ENCODE results near the gene NEUROD4.
"Not testable (repeated sequence)": the region's sequence is repeated elsewhere in the genome, so short reads cannot be mapped to it uniquely, and the experiment has no call there.

Gene NEUROD4, protein sequence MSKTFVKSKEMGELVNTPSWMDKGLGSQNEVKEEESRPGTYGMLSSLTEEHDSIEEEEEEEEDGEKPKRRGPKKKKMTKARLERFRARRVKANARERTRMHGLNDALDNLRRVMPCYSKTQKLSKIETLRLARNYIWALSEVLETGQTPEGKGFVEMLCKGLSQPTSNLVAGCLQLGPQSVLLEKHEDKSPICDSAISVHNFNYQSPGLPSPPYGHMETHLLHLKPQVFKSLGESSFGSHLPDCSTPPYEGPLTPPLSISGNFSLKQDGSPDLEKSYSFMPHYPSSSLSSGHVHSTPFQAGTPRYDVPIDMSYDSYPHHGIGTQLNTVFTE

DNA sequence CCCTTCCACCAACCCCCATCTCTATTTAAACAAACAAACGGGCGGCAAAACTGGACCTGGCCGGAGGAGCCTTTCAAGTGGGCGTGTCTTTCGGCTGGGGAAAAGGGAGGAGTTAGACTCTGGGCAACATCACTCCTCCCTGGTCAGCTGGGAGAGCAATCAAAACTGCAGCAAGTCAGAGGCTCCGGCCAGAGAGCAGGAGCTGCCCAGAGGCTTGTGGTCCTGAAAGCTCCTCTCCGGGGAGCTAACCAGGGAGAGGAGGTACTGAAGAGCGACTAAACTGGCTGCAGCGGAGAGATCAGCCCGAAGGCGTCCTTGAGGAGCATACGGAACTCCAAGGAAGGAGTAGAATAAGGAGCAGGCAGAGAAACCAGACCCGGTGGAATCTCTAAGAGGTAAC, at the start of gene NEUROD4:
Gene NEUROD4, plus strand, starts transcription at position 191 of the 400 bp plus-strand sequence. CDS start 6,466 bp downstream, outside the sequence.
- peak; percentile 74 for DNase-seq (ENCODE audit: low spot score)

DNA sequence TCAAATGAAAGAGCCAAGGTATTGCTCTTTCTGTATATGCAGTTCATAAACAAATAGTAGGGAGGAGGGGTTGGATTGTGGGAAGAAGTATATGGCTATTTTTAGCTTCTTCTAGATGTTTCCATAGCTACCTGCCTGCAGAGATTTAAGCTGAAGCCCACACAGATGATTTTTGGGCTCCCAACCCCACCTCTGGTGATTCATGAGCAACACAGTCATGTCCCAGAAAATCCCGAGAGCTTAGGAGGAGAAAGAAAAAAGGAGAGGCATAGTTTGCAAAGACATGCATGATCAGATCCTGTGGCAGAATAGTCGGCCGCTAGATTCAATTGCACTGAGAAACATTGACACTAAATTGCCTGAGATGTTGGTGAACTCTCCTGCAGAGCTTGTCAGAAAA, 49.0 kb upstream of the NEUROD4 start:
- no peak for DNase-seq (ENCODE audit: low spot score)

DNA sequence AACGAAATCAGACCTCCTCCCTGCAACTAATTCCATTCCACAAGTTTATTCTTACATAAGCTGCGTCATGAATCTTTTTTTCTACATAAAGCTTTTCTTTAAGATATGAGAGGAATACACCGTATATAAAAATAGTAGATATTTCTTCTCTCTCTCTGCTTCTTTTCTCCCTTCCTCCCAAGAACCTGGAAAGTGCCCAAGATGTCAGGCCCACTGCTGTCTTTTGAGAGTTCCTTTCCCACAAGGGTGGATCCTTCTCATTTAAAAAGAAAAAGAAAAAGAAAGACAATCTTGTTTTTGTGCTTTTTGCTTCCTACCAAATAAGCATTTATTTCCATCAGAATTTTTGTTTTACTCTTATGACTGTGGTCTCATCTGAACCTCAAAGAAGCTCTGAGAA, 46.2 kb upstream of the NEUROD4 start:
- DNase-seq (ENCODE audit: low spot score), result no peak

DNA sequence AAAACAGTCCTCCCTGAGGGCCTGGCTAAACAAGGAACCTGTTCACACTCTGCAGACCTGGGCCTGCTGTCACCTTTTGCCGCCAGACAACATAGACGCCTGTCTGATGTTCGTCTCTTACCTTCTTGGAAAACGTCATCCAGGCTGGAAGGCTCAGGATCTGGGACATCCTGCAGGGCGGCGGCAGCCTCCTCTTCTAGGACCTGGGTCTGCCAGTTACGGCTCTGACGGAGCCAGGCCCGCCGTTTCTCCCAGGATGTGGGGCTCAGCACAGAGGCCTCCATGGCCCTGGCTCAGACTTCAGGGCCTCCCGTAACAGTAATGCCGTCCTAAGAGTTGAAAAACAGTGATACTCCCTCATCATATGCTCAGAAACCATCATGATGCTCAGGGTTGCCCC, 45.5 kb upstream of the NEUROD4 start:
- no peak for DNase-seq (ENCODE audit: low spot score)

DNA sequence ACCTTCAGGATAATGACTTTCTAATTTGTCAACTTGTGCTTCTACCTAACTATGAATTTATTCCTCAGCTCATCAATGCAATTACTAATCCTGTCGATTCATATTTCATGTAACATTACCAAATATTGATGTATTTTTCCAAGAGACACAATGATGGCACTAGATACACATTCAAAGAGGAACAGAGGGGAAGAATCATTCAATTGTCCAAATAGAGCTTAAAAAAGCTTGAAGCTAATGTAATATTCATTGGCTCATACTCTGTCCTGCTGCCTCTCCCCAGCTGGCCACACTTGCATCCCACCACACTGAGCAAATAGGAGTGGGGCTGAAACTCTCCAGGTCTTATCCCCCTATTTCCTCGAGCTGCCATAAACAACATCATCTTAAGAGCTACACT, 44.5 kb upstream of the NEUROD4 start:
- no peak for DNase-seq (ENCODE audit: low spot score)

DNA sequence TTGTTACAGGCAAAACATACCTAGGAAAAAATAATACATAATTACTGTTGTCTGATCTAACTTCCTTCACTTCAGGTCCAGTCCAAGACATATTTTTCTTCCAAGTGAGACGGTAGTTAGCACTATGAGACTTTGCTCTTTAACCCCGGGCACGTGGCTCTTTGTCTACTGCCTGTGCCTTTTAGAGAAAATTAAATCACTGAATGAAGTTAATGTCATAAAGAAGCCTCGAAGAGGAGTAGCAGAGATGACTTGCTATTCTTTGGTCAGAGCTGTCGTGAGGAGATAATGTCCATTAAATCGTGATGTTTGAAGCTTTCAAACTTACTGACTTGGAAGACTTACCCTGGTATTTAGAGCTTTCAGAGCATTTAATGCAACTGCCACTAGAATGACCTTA, 43.9 kb upstream of the NEUROD4 start:
- no peak for DNase-seq (ENCODE audit: low spot score)

DNA sequence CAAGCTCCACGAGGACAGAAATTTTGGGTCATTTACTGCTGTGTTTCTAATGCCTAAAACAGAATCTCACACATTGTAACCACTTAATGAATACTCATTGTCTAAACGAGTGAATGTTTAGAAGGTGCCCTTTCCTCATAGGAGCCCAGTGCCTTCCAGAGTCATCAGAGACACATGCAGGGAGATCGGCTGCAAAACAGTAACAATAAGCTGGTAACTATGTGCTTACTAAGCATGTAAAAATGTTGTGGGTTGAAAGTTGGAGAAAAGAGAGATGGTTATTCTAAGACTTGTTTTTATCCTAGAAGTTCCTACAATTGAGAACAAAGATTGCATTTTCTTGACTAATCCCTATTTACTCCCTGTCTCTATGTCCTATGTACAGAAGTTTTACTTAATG, 42.6 kb upstream of the NEUROD4 start:
- peak; percentile 88 for DNase-seq (ENCODE audit: low spot score)

DNA sequence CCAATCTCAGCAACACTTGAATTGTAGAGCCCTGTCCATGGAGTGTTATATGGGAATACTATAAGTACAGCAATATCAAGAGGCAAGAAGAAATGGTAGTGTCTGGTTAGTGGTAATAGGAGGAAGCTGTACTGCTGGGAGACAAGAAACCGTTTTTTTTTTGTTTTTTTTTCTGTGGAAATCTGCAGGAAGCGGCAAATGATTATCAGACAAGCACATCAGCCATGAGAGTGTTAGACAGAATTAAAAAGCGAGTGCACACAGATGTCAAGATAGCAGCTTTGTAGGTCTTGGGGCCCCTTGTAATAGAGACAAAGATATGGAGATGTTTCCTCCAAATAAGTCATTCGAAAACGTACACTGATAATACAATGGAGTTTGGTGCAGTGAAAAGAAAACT, 41.9 kb upstream of the NEUROD4 start:
- no peak for DNase-seq (ENCODE audit: low spot score)

DNA sequence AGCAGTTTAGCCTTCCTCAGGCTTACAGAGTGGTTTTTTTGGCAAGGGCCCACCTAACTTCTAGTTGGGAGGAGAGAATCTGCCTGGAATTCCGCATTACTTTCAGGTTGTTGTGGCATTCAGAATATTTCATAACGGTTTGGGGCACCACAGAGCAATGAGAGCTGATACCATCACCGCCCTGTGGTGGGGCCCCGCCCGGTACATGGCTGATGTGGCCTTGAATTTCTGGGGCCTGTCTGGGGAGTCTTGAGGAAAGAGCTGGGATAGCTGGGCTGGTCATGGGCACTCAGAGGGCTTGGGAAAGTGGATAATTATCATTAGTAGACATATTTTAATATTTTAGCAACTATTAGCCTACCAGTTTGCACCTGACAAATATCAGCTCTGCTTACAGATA, 39.4 kb upstream of the NEUROD4 start:
- no peak for DNase-seq (ENCODE audit: low spot score)

DNA sequence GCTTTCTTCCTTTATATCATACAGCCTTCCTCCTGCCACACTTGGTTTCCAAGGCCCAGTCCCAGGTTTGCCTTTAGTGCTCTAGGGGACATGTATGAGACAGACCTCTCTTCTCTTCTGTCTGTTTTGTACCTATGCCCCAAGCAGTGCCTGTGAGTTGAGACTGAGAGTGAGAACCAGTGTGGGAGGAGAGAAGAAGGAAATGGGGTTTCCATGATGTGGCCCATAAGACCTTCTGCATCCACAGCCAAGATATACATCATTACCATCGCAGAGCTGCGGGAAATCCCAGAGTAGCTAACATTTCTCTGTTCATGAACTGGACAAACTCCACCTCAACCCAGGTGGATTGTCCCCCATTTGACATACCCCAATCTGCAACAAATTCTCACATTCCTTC, 38.0 kb upstream of the NEUROD4 start:
- DNase-seq (ENCODE audit: low spot score), result no peak

DNA sequence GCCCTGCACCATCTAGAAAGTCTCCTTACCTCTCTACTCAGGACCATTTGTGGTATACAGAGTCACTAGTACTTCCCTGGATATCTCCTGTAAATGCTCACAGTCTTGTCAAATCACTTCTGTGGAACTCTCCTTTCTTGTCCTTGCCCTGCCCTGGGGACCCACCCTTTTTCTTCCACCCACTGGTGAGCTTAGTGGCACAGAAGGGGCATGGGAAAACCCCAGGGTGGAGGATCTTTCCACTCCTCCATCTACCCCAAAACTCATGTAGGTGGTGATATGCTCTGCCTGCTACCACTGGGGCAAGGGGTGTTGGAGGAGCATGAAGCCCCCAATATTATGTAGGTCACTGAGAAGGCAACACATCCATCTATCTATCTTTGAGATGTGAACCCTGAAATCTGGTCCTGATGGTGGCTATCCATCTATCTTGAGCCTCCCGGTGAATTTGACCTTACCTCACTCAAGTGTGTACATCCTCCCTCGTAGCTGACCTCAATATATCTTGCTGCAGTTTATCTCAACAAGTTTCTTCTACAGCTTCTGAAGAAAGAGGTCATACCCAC, 36.2 kb upstream of the NEUROD4 start:
- no peak for DNase-seq (ENCODE audit: low spot score)

DNA sequence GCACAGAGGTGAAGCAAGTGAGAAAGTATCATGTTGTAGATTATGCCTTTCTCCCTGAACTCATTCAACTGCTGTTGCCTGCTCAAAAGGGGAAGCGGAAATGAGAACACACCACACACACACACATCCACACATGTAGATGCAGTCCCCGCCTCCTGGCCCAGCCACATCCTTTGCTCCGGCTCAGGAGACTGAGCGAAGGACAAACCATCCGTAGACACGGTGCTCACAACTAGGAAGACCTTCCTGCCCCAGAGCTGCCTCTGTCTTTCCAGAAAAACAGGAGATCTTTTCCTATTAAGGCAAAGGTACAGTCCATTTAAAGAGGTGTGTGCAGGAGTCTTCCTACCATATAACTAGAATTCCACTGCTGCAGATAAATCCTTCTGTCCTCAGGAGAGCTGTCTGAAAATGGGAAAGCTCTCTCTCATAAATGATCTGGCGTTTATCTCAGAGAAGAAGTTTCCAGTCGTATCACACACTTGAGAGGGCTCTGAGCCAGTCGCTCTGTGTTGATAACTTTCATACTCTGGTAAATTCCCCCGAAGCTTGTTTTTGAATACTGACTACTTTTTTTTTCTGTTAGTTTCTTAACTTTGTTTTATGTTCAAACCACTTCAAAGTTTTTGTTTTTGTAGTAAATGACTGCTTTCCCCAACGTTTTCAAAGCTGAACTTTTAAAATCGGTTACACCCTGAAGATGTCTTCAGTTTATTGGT, 35.0 kb upstream of the NEUROD4 start, which contains the start of gene TESPA1:
Gene TESPA1, minus strand, starts transcription at position 105 of the 719 bp plus-strand sequence. CDS start 10,200 bp downstream, outside the sequence.
- no peak for DNase-seq (ENCODE audit: low spot score)

DNA sequence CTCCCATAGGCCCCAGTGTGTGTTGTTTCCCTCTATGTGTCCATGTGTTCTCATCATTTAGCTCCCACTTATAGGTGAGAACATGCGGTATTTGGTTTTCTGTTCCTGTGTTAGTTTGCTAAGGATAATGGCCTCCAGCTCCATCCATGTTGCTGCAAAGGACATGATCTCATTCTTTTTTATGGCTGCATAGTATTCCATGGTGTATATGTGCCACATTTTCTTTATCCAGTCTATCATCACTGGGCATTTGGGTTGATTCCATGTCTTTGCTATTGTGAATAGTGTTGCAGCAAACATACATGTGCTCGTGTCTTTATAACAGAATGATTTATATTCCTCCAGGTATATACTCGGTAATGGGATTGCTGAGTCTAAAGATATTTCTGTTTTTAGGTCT, 33.0 kb upstream of the NEUROD4 start:
- DNase-seq (ENCODE audit: low spot score), result not testable (repeated sequence)

DNA sequence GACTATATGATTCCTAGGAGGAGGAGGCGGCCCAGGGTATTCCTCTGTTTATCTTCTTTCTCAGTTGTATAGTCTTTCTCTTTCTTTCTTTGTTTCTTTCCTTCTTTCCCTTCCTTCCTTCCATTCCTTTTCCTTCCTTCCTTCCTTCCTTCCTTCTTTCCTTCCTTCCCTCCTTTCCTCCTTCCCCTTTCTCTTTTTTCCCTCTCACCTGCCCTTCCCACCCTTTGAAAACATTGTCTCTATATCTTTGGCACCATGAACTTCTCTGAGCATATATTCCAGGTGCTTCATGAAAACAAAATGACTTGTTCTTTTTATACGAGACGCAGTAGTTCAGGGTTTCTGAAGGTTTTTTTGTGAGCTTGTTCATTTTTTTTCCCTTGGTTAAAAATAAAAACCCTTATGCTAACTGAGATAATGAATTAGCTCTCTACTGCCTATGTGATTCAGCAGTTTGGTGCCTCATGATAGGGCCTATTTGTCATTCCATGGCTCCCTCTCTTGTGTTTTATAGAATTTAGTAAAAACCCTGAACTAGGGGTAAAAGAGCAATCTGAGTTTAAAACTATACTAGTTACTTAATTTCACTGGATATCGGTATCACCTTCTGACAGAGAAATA, 32.1 kb upstream of the NEUROD4 start:
- DNase-seq (ENCODE audit: low spot score), result no peak

DNA sequence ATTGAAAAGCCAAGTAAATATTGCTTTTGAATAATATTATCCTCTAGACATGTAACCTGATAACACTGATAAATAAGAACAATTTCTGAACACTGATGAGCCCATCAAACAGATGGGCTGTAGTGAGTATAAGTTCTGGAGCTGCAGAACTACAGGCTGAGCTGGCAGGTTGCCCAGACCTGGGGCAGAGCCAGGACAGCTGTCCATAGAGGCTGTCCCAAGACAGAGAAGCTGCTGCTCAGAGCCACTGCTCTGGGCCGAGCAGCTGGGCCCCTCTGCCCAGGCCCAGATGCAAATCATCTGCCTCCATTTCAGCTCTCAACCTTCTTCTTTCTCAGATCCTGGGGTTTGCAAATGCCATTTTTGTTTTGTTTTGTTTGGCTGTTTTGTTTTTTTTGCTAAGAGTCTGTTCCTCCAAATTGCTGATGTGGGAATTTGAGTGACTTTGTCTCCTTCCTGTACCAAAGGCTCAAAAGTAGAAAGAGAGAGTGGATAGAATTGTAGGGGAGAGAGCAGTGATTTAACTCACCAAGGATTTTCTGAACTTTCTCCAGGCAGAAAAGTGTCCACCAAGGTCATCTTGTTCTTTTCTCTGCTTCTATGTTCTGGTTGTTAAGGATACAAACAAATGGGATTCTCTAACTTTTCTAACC, 31.2 kb upstream of the NEUROD4 start:
- peak; percentile 10 for DNase-seq (ENCODE audit: low spot score)

DNA sequence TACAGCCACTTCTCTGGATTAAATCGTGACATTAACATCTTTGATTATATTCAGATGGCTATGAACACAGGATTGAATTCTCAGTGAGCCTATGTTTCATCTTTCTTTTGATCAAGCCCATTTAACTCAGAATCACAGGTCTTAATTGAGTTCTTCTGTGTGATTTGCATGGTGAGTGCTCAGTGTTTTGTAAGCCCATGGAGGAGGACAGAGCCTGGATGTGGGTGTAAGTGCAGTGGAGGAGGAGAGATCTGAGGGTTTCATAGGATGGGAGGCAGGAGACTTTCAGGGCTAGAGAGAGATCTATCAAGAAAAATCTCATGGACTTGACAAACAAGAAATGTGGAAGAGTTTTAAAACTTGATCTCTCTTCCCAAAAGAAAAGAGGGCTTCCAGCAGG, 29.9 kb upstream of the NEUROD4 start:
- no peak for DNase-seq (ENCODE audit: low spot score)

DNA sequence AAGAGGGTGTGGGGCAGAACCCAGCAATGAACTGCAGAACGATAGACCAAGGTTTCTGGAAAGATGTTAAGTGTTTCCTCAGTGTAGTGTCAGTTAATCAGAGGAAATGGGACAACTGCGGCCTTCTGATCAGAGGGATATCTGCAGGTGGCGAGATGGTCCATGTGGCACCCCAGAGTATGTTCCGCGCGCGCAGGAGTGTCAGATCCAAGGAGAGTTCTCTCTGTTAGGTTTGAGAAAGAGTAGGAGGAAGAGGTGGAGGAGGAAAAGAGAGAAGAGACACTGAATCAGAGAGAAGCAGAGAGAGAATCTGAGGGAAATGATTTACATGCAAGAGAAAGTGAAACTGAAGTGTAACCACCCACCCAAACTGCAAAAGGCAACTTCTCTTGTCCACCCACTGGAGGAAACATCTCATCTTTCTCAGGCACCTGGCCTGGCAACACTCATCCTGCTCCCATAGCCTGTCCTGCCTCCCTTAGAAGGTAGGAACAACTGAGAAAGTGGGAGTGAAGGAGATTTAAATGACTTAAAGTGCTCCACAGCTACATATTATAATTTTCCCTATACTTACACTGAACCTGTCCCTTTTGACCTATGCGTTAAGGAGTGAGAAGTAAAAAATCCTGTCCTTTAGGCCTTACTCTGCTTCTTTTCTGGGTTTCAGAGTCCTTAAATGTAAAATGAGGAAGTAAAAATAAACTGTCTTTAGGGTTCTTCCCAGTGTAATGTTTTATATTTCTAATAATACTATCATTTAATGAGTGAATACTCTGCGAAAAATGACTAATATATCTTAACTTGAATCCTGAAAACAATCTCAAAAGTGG, 28.4 kb upstream of the NEUROD4 start:
- DNase-seq (ENCODE audit: low spot score), result peak; percentile 19

DNA sequence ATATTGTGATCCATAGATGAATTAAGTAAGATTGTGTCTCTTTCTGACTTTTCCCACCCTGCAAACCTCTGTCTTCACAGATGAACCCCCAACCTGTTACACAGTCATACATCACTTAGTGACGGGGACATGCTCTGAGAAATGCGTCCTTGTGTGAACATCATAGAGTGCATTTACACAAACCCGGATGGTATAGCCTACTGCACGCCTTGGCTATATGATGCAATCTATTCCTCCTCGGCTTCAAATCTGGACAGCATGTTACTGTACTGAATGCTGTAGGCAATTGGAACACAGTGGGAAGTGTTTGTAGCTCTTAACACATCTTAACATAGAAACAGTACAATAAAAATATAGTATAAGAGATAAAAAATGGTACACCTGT, 27.8 kb upstream of the NEUROD4 start:
- DNase-seq (ENCODE audit: low spot score), result no peak

DNA sequence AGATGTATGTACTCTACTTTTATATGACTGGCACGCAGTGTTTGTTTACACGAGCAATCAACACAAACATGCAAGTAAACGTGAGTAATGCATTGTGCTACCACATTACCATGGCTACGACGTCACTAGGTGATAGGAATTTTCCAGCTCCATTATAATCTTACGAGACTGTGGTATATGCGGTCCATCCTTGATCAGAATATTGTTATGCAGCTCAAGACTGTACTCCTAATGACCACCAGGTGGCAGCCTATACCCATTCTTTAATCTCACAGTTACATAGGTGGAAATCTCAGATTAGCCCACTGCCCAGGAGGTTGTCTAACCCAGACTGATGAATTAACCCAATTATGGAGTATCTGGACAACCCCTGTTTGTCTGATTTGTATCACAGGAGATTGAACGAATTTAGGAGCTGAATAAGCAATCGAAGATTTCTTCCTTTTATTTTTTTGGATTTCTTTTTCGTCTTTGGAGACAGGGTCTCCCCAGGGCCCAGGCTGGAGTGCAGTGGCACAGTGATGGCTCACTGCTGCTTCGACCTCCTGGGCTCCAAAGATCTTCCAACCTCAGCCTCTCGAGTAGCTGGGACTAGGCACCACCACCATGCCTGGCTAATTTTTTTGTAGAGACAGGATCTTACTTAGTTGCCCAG, 26.5 kb upstream of the NEUROD4 start:
- peak; percentile 68 for DNase-seq (ENCODE audit: low spot score)

DNA sequence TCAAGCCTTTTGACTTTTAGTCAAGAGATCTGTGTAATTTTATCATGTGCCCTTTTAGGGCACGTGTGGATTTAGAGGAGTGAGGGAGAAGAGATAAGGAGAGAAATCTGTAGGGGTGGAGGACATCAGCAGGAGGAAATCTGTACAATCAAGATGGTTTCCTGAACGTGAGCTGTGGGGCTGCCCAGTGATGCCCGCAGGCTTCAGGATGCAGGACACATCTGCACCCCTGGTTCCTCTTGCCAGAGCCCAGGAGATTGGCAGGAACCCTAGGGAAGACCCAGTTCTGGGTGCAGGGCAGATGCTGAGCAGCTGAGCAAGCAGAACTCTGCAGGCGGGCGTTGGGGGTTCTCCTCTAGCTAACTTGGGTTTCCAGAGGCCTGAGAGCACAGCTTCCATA, 23.6 kb upstream of the NEUROD4 start:
- DNase-seq (ENCODE audit: low spot score), result no peak
